ENCODE measurements around the gene M1AP.
A peak's percentile ranks its signal among the peaks of the same experiment; 100 is the strongest.

Gene M1AP

GRCh38 chr2:74560591-74560990 lies 87.5 kb downstream of the M1AP start:
- DNase-seq, result no peak

DNA sequence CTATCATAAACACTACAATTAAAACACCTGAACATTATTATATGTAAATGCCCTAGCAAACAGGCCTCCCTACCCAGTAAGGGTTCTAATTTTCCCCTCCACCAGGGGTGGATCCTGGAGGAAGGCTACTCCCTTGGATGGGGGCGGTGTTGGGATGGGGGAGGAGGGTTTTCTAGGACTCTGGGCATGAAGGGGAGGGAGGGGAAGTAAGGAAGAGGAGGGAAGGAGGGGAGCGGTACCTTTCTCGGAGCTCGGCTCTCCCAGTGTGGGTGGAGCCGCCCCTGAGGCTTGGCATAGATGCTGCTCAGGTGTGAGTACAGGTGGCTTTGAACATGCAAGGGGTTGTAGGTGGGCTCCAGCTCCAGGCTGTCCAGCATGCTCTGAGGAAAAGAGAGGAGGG lies 88.2 kb downstream of the M1AP start:
- DNase-seq, result no peak

GRCh38 chr2:74558284-74559230 lies 89.6 kb downstream of the M1AP start:
- DNase-seq, result no peak

DNA sequence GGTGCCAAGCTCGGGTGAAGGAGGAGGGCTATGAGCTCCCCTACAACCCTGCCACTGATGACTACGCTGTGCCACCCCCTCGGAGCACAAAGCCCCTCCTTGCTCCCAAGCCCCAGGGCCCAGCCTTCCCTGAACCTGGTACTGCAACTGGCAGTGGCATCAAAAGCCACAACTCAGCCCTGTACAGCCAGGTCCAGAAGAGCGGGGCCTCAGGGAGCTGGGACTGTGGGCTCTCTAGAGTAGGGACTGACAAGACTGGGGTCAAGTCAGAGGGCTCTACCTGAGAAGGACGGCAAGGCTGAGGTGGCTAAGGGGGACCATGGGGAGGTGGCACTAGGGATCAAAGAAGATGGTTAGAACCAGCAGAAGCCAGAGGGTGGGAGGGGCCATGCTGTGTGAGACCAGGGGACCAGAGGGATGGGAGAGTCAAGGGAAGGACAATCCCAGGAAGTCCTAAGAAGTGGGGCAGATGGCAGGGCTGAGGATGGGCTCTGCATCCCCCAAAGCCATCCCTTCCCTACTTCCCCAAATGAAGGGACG lies 91.2 kb downstream of the M1AP start:
- DNase-seq, result no peak

GRCh38 chr2:74556159-74556558 lies 92.0 kb downstream of the M1AP start:
- no peak for DNase-seq

- no peak for DNase-seq
Measured at GRCh38 chr2:74555610-74556103, 92.5 kb downstream of the M1AP start.

GRCh38 chr2:74554820-74555531 lies 93.2 kb downstream of the M1AP start:
- peak; percentile 63 for DNase-seq

DNA sequence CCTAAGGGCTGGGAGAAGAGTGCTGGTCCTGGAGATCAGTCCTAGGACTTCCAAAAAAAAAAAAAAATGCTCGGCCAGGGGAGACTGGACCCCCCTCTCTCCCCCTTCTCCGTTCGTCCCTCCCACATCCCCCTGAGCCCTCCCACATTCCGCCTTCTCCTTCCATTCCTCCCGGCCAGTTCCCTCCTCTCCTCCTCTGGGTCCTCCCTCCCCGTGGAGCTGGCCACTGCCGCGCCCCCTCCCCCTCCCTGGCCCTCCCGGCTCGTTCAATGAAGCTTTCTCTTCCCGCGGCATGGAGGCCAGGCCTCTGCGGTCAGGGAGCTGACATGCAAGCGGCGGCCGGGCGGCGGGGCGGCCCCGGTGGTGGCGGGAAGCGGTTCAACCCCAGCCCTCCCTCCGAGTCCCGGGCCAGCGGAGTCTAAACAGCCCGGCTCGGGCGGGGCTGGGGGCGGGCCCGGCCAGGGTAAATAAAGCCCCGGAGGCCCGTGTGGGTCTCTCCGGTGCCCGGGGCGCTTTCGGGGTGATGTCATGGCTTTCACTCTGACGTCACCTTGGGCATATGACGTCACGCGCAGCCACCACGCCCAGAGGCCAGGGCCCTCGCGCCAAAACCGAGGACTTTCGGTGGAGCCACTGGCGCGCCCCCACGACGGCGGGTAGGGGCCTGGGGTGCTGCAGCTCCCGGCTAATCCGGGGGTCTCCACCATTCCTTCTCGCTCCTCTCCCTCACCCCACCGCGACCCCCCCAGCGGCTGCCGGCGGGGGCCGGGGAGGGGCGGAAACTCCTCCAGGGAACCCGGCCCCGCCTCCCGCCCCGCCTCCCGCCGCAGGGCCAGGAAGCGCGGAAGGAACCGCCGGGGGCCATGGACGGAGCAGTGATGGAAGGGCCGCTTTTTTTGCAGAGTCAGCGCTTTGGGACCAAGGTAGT lies 94.0 kb downstream of the M1AP start, which contains the start of the genes DOK1 and LOXL3:
Gene DOK1, plus strand, starts transcription at position 829 of the 928 bp plus-strand sequence. Its CDS starts 35 bp downstream, at position 864.
Gene LOXL3, minus strand, starts transcription at position 51 of the 928 bp plus-strand sequence. CDS start 1,308 bp downstream, outside the sequence.
- peak; percentile 88 for DNase-seq

DNA sequence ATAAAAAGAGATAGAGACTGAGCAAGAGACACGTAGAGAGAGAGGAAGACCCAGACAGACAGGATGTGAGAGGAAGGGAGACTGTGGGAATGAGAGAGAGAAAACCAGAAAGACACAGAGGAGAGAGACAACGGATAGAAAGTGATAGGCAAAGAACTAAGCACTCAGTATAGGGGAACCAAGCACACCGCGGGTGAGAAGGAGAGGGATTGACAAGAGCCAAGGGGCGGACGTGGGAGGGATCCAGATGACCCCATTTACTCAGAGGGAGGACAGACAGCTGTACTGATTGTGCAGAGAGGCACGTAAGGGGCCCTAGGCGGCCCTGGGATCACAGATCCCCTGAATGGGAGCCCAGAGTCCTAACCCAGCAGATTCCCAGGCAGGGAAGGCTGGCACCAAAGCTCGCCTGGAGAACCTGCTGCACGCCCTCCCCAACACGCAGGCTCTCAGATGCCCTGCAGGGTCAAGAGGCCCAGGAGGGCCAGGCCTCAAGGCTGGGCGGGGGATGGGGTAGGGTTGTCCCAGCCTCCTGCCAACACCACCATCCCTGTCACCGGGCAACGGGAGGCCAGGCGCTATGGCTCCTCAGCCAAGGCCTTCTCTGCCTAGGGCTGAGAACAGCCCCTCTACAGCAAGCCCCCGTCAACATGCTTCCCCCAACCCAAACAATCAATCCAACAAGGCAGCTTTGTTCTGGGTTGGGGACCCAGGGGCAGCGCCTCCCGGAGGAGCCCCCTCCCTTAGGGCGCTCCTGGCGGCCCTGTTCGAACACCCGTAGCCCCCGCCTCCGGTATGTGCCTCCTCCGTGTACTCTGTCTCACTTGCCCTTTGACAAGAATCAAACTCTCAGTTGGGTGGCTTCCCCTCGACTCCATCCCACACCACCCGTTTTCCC lies 95.0 kb downstream of the M1AP start:
- DNase-seq, result no peak

- no peak for DNase-seq
Measured at GRCh38 chr2:74551942-74552913, 95.9 kb downstream of the M1AP start.

DNA sequence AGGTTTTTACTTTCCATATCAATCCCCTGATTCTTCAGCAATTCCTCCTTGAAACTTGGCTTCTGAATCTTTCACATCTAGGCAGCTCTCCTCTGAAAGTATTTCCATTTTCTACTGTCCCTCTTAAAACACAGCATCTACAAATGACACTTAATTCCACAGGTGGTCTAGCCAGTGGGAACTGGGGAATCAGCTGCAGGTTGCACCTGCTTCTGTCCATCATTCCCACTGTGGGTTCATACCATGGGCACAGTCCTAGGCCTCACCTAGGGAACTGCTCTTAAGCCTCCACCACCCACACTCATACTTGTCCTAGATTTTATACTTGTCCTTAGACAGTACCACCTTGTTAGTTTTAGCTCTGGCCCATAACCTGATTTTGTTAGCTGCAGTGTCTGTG lies 96.6 kb downstream of the M1AP start:
- DNase-seq, result no peak

GRCh38 chr2:74550231-74550630 lies 97.9 kb downstream of the M1AP start:
- DNase-seq, result no peak

DNA sequence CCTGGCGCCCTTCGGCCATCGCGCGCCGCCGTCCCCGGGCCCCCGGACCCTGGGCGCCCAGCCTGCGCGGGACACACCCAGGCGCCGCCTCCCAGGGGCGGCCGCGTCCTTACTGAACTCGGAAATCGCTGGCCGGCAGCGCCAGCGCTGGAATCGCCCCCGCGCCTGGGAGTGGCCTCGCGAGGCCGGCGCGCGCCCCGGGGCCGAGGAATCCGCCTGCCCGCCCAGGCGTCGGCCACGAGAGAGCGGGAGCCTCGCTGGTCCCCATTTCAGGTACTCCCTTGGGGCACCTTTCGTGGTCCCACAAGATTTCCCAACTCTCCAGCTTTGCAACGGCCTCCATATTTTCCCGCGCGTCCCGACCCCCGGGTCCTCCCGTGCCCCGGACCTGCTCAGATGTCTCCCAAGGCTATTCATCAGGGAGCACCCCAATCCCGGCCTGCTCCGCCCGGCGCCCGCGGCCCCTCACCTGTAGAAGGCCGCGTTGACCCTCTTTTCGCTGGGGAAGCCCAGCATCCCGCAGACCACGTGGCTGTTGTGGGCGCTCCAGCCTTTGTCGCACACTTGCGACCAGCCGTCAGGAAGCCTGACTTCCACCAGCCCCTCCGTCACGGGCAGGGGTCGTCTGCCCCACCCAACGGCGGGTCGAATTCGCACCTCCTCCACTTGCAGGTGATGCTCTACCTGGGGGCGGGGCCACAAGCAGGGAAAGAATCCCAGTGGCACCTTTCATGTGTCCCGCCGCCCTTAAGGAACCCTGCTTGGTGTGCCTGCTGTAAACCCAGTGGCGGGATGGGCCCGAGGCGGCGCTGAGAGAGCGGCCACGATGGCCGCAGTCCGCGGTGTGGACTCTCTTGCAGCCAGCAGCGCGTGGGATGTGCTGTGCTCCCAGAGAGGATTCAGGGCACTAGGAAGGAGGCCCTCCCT lies 99.0 kb downstream of the M1AP start:
- DNase-seq, result peak; percentile 43

GRCh38 chr2:74548285-74548899 lies 99.7 kb downstream of the M1AP start:
- DNase-seq, result no peak

DNA sequence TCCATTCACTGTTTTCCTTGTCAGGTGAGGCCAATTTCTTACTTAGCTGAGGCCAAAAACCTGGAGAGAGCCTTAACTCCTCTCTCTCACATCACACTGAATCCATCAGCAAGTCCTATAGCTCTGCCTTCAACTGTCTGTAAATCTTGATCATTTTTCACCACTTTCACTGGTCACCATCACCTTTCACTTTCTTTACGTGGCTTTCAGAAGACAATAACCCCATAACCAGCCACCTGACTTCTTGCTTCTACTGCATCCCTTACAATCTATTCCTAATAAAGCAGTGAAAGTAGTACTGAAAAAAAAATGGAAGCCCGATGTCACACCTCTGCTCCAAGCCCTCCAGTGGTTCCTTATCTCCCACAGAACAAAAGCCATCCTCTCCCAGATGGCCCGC lies 102.1 kb downstream of the M1AP start:
- no peak for DNase-seq

DNA sequence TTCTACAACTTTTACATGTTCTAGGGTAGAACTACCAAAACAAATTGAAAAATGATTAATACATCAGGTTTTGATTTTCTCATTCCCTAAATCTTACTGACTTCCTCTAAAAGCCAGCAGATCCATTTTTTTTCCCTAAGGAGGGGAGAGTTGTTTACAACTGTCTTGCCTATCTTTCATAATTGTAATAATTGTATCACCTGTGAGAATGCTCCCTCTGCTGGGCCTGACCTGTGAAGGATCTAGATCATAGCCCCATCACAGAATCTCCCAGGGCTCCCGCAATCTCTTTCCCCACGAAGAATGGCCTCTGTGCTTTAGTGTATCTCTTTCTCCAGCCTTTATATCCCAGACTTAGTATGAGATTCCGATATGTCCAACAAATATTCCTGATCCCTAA lies 103.5 kb downstream of the M1AP start:
- no peak for DNase-seq

GRCh38 chr2:74542978-74543377 lies 105.2 kb downstream of the M1AP start:
- no peak for DNase-seq

- no peak for DNase-seq
Measured at GRCh38 chr2:74540291-74540690, 107.8 kb downstream of the M1AP start.

All from activated CD4-positive, alpha-beta T cell treated with anti-CD3 and anti-CD28 coated beads for 48 hours (primary cell).